DND-41 (cell line): ENCODE measurements around the gene UBXN4.
"Not testable (repeated sequence)": the region's sequence is repeated elsewhere in the genome, so short reads cannot be mapped to it uniquely, and the experiment has no call there.

ENCODE experiments used
- ATAC-seq: fragments of 200-7000 bp; cut with Tn5 transposase; 3 replicates; pipeline ENCODE4 v1.9.1; 2021; ENCODE audit warnings: low read depth; ENCODE audit not compliant: insufficient read depth
- DNase-seq: peaks from one replicate; pipeline ENCODE4 v3.0.0-alpha.2; 2020
- H2AFZ ChIP-seq: 2 replicates; pipeline ENCODE4 v1.6.0; 2012; ENCODE audit warnings: low read depth, low read length
- H3K27ac ChIP-seq: 2 replicates; pipeline ENCODE4 v1.5.1; 2012; ENCODE audit warnings: low read length, inconsistent platforms
- H3K27me3 ChIP-seq: fragments of 200-600 bp; sonication (generic); 2 replicates; pipeline ENCODE4 v1.6.0; 2012; ENCODE audit warnings: low read length, mild to moderate bottlenecking, inconsistent platforms; ENCODE audit not compliant: insufficient read depth, poor library complexity
- H3K36me3 ChIP-seq: 2 replicates; pipeline ENCODE4 v1.5.1; 2012; ENCODE audit warnings: low read length, inconsistent platforms; ENCODE audit not compliant: insufficient read depth
- H3K4me1 ChIP-seq: 2 replicates; pipeline ENCODE4 v1.5.1; 2012; ENCODE audit warnings: mild to moderate bottlenecking, low read length; ENCODE audit not compliant: insufficient read depth
- H3K4me2 ChIP-seq: 2 replicates; pipeline ENCODE4 v1.6.0; 2012; ENCODE audit warnings: mild to moderate bottlenecking, moderate library complexity, low read length, inconsistent platforms; ENCODE audit not compliant: insufficient read depth
- H3K4me3 ChIP-seq, 2 experiments: fragments of 200-600 bp in 1 of 2; shearing (Covaris generic) in 1 of 2; 2 replicates each; pipeline ENCODE4 v1.5.1; 2012 to 2016; ENCODE audit warnings: inconsistent platforms in 2 of 2, low read length in 2 of 2, mild to moderate bottlenecking in 2 of 2, low read depth in 1 of 2, moderate library complexity in 1 of 2
- H3K79me2 ChIP-seq: 2 replicates; pipeline ENCODE4 v1.6.0; 2012; ENCODE audit warnings: low read length, inconsistent platforms; ENCODE audit not compliant: insufficient read depth
- H3K9ac ChIP-seq: 2 replicates; pipeline ENCODE4 v1.6.0; 2012; ENCODE audit warnings: low read depth, mild to moderate bottlenecking, inconsistent platforms, low read length, moderate library complexity
- H3K9me3 ChIP-seq: 2 replicates; pipeline ENCODE4 v1.5.1; 2012; ENCODE audit warnings: low read length, moderate library complexity, mild to moderate bottlenecking, inconsistent platforms; ENCODE audit not compliant: insufficient read depth, severe bottlenecking
- H4K20me1 ChIP-seq: 2 replicates; pipeline ENCODE4 v1.6.0; 2012; ENCODE audit warnings: low read length; ENCODE audit not compliant: insufficient read depth
- EZH2 ChIP-seq: IDR thresholded peaks from 3 replicates; pipeline ENCODE4 v1.6.1; 2012; ENCODE audit warnings: borderline replicate concordance, low read depth, mild to moderate bottlenecking, moderate library complexity, low read length, inconsistent platforms; ENCODE audit not compliant: severe bottlenecking
- TF ChIP-seq, protein P1 (sequence below): IDR thresholded peaks from 2 replicates; pipeline ENCODE4 v1.5.1; 2012; ENCODE audit warnings: borderline replicate concordance, low read length, moderate library complexity, mild to moderate bottlenecking; ENCODE audit not compliant: poor library complexity, severe bottlenecking; ENCODE audit errors: extremely low read depth

UBXN4 gene

DNA sequence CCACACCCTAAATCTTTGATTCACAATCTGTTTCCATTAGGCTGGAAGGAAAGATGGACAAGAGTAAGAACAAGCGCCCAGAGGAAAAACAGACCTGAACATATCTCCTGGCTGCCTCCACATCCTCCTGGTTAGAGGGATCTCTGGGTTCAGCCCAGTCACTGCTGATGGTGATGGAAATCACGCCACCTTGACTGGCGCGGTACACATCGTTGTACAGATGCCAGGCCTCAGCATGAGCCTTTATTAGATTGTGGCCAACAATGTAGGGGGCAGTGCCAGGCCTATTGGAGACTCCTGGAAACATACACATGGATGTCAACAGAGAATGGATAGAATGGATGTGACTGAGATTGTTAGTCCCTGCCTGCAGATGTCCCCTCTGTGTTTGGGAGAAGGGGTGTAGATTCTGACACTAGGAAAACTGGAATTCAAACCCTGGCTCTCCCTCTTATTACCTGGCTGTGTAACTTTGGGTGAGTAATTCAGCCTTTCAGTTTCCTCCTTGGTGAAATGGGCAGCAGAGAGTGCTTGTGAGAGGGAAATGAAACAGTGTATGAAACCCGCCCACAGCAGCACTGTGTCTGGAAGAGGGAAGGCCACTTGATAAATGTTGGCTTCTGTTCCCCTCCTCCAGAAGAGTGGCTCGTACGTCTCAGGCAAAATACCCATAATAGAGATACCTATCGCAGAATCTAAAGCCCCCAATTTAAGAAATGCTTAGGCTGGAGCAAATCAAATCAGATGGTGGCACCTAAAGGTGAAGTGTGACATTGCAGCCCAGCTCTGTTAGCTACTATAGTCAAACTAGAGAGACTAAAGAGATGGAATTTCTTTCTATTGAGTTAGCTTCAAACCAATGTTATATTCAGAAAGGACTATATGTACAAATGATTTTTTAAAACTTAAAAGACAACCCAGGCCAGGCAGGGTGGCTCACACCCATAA, 59.1 kb downstream of the UBXN4 start:
- Histone ChIP-seq H3K27ac (no peak overlapping the region), H3K79me2 (no peaks in the 10 kb centered on the region), H3K9me3 (peaks cover 10% of the 10 kb centered on the region), H2AFZ (no peak overlapping the region), H3K4me3 (no peak overlapping the region), H3K4me2 (no peak overlapping the region), H3K36me3 (no peaks in the 10 kb centered on the region), H3K4me1 (peaks cover 3% of the 10 kb centered on the region), H4K20me1 (no peaks in the 10 kb centered on the region), H3K9ac (no peak overlapping the region), H3K27me3 (no peaks in the 10 kb centered on the region)
- DNase-seq (no peak), ATAC-seq (no peak)
- TF ChIP-seq, protein P1, sequence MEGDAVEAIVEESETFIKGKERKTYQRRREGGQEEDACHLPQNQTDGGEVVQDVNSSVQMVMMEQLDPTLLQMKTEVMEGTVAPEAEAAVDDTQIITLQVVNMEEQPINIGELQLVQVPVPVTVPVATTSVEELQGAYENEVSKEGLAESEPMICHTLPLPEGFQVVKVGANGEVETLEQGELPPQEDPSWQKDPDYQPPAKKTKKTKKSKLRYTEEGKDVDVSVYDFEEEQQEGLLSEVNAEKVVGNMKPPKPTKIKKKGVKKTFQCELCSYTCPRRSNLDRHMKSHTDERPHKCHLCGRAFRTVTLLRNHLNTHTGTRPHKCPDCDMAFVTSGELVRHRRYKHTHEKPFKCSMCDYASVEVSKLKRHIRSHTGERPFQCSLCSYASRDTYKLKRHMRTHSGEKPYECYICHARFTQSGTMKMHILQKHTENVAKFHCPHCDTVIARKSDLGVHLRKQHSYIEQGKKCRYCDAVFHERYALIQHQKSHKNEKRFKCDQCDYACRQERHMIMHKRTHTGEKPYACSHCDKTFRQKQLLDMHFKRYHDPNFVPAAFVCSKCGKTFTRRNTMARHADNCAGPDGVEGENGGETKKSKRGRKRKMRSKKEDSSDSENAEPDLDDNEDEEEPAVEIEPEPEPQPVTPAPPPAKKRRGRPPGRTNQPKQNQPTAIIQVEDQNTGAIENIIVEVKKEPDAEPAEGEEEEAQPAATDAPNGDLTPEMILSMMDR: peak; percentile 41
- TF ChIP-seq EZH2: no peak

GRCh38 chr2:135802350-135802749, 60.7 kb downstream of the UBXN4 start:
- no peak overlapping the region for H3K9ac ChIP-seq
- no peak overlapping the region for H2AFZ ChIP-seq
- H3K36me3 ChIP-seq: no peaks in the 10 kb centered on the region
- no peaks in the 10 kb centered on the region for H3K79me2 ChIP-seq
- no peaks in the 10 kb centered on the region for H3K27me3 ChIP-seq
- H3K9me3 ChIP-seq: peaks cover 10% of the 10 kb centered on the region
- H3K4me2 ChIP-seq: no peak overlapping the region
- TF ChIP-seq EZH2: no peak
- TF ChIP-seq, protein P1: no peak
- no peak overlapping the region for H3K27ac ChIP-seq
- no peaks in the 10 kb centered on the region for H4K20me1 ChIP-seq
- peaks cover under 1% of the 10 kb centered on the region for H3K4me1 ChIP-seq
- no peak overlapping the region for H3K4me3 ChIP-seq
- no peak for DNase-seq
- no peak for ATAC-seq

GRCh38 chr2:135803278-135803677, 61.6 kb downstream of the UBXN4 start:
- H3K4me3 ChIP-seq: no peak overlapping the region
- DNase-seq (no peak), ATAC-seq (no peak)
- no peak overlapping the region for H3K4me2 ChIP-seq
- H3K4me1 ChIP-seq: no peaks in the 10 kb centered on the region
- H3K79me2 ChIP-seq: no peaks in the 10 kb centered on the region
- H2AFZ ChIP-seq: no peak overlapping the region
- H4K20me1 ChIP-seq: no peaks in the 10 kb centered on the region
- H3K27ac ChIP-seq: no peak overlapping the region
- no peaks in the 10 kb centered on the region for H3K27me3 ChIP-seq
- no peak for TF ChIP-seq EZH2
- TF ChIP-seq, protein P1: no peak
- peaks cover 10% of the 10 kb centered on the region for H3K9me3 ChIP-seq
- no peaks in the 10 kb centered on the region for H3K36me3 ChIP-seq
- H3K9ac ChIP-seq: no peak overlapping the region

DNA sequence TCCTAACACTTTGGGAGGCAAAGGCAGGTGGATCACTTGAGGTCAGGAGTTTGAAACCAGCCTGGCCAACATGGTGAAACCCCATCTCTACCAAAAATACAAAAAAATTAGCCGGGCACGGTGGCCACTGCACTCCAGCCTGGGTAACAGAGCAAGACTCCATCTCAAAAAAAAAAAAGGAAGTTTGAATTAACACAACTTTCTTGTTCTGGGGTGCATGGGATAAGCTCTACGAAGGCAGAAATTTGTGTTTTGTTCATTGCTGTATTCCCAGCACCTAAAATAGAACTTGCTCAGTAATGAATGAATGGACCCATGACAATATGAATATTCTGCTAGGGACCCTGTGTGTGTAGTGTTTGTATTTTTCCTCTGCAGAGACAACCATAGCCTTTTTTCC, 66.2 kb downstream of the UBXN4 start:
- not testable (repeated sequence) for H4K20me1 ChIP-seq, H3K9me3 ChIP-seq, H3K9ac ChIP-seq, ATAC-seq, H3K27me3 ChIP-seq, H2AFZ ChIP-seq, H3K27ac ChIP-seq, H3K36me3 ChIP-seq, H3K79me2 ChIP-seq, H3K4me3 ChIP-seq, H3K4me1 ChIP-seq, DNase-seq, H3K4me2 ChIP-seq
